ENCODE results near the gene ZIC3.
"Not testable (repeated sequence)": the region's sequence is repeated elsewhere in the genome, so short reads cannot be mapped to it uniquely, and the experiment has no call there.

Gene ZIC3

DNA sequence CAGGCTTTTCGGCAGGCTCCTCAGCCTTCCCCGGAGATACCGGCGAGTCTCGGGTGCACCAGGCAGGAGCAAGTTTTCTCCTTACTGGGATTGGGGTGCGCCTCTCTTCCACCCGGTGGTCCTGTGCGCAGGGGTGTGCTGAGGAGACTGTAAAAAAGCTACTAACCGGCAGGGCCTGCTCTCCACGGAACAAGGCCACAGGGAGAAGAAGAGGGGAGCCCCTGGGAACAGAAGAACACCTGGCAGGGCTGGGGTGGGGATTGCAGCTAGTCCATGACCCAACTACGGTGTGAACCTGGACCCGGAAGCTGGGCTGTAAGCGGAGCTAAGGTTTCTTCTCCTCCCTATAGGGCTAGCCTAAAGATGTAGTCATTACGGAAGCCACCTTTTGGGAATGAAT is 17.7 kb upstream of the ZIC3 start:
- no peak for ATAC-seq
- TF ChIP-seq ESRRG (CRISPR knock-in tag; IDR thresholded peaks at IDR 0.05) = no peak
- no peak for TF ChIP-seq CSDC2 (CRISPR knock-in tag; IDR thresholded peaks at IDR 0.05)
- no peak for TF ChIP-seq ZNF70 (CRISPR knock-in tag; IDR thresholded peaks at IDR 0.05)
- no peak for TF ChIP-seq OSR1 (CRISPR knock-in tag; IDR thresholded peaks at IDR 0.05)
- TF ChIP-seq ISL1 (CRISPR knock-in tag; IDR thresholded peaks at IDR 0.05) = no peak
- TF ChIP-seq, protein P1, sequence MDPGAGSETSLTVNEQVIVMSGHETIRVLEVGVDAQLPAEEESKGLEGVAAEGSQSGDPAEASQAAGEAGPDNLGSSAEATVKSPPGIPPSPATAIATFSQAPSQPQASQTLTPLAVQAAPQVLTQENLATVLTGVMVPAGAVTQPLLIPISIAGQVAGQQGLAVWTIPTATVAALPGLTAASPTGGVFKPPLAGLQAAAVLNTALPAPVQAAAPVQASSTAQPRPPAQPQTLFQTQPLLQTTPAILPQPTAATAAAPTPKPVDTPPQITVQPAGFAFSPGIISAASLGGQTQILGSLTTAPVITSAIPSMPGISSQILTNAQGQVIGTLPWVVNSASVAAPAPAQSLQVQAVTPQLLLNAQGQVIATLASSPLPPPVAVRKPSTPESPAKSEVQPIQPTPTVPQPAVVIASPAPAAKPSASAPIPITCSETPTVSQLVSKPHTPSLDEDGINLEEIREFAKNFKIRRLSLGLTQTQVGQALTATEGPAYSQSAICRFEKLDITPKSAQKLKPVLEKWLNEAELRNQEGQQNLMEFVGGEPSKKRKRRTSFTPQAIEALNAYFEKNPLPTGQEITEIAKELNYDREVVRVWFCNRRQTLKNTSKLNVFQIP (CRISPR knock-in tag; IDR thresholded peaks at IDR 0.05; ENCODE audit: borderline replicate concordance, low read depth) = no peak
- no peak for TF ChIP-seq ZFP3 (CRISPR knock-in tag; IDR thresholded peaks at IDR 0.05)
- no peak for TF ChIP-seq PPARA (CRISPR knock-in tag; IDR thresholded peaks at IDR 0.05; ENCODE audit: borderline replicate concordance)

DNA sequence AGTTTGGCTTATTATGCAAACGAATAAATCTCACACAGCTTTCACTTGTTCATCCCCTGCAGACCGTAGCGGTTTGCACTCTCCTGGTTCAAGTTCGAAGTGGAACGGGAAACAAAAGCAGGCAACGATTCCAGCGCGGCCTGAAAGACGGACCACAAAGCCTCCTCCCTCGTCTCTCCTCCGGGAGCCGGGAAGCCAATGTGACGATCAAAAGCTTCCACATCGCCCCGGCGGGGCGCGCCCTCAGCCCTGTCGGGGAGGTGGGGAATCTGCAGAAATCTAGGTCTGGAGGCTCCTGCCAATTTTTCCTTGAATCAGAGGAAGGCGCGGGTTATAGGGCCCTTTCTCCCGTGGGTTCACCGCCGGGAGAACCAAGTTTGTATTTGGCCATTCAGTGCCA is 16.9 kb upstream of the ZIC3 start:
- ATAC-seq = no peak
- no peak for TF ChIP-seq ZFP3 (CRISPR knock-in tag; IDR thresholded peaks at IDR 0.05)

DNA sequence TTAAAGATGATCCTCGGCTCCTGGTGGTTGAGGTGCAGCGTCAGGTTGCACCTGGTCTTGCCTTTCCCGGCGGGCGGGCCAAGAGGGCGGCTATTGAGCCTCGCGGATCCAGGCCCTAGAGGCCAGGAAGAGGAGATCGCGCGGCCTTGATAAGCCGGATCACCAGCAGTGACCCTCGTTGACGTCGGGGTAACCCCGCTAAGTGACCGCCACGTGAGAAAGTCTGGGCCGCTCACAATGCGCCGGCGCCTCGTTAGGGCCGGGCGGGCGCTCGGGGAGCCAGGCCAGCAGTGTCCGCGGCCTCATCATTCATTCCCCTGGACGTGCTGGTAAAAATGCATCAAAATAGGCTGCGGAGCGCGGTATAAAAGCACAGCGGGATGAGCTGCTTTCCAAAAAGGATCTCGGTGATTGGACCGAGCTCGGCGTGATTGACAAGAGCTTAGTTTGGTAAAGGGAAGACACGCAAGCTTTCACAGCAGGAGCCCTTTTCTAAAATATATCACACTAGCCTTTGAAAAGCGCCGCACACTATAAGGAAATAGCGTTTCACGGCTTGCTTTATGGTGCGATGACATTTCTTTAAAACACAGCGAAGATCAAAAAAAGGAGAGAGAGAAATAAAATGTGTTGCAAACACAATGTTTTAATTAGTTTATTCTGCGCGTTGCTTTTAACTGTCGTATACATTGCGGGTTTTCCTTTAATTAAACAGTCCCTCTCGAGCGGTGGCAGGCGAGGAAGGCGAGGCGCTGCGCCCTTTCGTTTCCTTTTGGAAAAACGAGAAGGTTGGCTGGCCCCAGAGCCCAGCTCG is 15.9 kb upstream of the ZIC3 start:
- ATAC-seq = no peak
- no peak for TF ChIP-seq OSR1 (CRISPR knock-in tag; IDR thresholded peaks at IDR 0.05)
- TF ChIP-seq GLIS3 (CRISPR knock-in tag; IDR thresholded peaks at IDR 0.05) = no peak
- TF ChIP-seq, protein P1 (CRISPR knock-in tag; IDR thresholded peaks at IDR 0.05; ENCODE audit: borderline replicate concordance, low read depth) = no peak
- no peak for TF ChIP-seq TOX (CRISPR knock-in tag; IDR thresholded peaks at IDR 0.05; ENCODE audit: borderline replicate concordance)
- no peak for TF ChIP-seq ZNF70 (CRISPR knock-in tag; IDR thresholded peaks at IDR 0.05)
- TF ChIP-seq ISL1 (CRISPR knock-in tag; IDR thresholded peaks at IDR 0.05) = no peak
- no peak for TF ChIP-seq CSDC2 (CRISPR knock-in tag; IDR thresholded peaks at IDR 0.05)
- TF ChIP-seq, protein P2, sequence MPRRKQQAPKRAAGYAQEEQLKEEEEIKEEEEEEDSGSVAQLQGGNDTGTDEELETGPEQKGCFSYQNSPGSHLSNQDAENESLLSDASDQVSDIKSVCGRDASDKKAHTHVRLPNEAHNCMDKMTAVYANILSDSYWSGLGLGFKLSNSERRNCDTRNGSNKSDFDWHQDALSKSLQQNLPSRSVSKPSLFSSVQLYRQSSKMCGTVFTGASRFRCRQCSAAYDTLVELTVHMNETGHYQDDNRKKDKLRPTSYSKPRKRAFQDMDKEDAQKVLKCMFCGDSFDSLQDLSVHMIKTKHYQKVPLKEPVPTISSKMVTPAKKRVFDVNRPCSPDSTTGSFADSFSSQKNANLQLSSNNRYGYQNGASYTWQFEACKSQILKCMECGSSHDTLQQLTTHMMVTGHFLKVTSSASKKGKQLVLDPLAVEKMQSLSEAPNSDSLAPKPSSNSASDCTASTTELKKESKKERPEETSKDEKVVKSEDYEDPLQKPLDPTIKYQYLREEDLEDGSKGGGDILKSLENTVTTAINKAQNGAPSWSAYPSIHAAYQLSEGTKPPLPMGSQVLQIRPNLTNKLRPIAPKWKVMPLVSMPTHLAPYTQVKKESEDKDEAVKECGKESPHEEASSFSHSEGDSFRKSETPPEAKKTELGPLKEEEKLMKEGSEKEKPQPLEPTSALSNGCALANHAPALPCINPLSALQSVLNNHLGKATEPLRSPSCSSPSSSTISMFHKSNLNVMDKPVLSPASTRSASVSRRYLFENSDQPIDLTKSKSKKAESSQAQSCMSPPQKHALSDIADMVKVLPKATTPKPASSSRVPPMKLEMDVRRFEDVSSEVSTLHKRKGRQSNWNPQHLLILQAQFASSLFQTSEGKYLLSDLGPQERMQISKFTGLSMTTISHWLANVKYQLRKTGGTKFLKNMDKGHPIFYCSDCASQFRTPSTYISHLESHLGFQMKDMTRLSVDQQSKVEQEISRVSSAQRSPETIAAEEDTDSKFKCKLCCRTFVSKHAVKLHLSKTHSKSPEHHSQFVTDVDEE (CRISPR knock-in tag; IDR thresholded peaks at IDR 0.05) = no peak
- no peak for TF ChIP-seq PPARA (CRISPR knock-in tag; IDR thresholded peaks at IDR 0.05; ENCODE audit: borderline replicate concordance)
- no peak for TF ChIP-seq ZNF8 (CRISPR knock-in tag; IDR thresholded peaks at IDR 0.05)
- TF ChIP-seq ARNTL (CRISPR knock-in tag; IDR thresholded peaks at IDR 0.05; ENCODE audit: borderline replicate concordance, low read depth) = no peak
- no peak for TF ChIP-seq SNAI2 (CRISPR knock-in tag; IDR thresholded peaks at IDR 0.05)
- TF ChIP-seq ZFP30 (CRISPR knock-in tag; IDR thresholded peaks at IDR 0.05) = no peak
- TF ChIP-seq ZC3H10 (CRISPR knock-in tag; IDR thresholded peaks at IDR 0.05) = no peak
- no peak for TF ChIP-seq ESRRG (CRISPR knock-in tag; IDR thresholded peaks at IDR 0.05)
- TF ChIP-seq ZNF565 (CRISPR knock-in tag; conservative IDR thresholded peaks at IDR 0.05; ENCODE audit: low read depth) = no peak
- TF ChIP-seq, protein P3, sequence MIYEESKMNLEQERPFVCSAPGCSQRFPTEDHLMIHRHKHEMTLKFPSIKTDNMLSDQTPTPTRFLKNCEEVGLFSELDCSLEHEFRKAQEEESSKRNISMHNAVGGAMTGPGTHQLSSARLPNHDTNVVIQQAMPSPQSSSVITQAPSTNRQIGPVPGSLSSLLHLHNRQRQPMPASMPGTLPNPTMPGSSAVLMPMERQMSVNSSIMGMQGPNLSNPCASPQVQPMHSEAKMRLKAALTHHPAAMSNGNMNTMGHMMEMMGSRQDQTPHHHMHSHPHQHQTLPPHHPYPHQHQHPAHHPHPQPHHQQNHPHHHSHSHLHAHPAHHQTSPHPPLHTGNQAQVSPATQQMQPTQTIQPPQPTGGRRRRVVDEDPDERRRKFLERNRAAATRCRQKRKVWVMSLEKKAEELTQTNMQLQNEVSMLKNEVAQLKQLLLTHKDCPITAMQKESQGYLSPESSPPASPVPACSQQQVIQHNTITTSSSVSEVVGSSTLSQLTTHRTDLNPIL (CRISPR knock-in tag; IDR thresholded peaks at IDR 0.05; ENCODE audit: low read depth) = no peak
- TF ChIP-seq TCF4 (CRISPR knock-in tag; IDR thresholded peaks at IDR 0.05; ENCODE audit: borderline replicate concordance) = no peak

DNA sequence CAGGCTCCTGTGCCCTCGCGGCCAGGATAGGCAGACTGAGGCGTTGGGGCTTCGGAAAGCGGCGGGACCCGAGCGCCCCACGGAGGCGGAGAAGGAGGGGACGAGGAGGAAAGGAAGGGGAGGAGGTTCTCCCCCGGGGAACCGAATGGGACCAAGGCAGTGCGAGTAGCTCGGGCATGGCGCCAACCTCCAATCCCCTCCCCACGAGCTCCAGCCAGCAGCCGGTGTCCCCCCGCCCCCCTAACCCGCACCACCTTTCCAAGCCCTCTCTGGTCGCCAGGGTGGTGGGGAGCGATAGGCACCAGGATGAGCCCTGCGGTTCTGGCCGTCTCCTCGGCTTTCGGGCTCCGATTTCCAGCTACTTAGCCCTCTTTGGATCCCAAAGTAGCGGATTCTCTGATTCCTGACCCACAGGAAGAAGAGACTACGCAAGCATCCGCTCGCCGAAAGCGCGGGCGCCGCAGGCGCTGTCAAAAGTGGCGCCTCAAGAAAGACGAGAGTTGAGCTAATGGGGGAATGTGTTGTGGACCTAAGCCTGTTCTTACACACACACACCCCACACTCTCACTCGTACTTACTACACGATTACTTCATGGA is 15.2 kb upstream of the ZIC3 start:
- no peak for ATAC-seq
- no peak for TF ChIP-seq ZNF565 (CRISPR knock-in tag; conservative IDR thresholded peaks at IDR 0.05; ENCODE audit: low read depth)
- TF ChIP-seq, protein P2 (CRISPR knock-in tag; IDR thresholded peaks at IDR 0.05) = no peak

DNA sequence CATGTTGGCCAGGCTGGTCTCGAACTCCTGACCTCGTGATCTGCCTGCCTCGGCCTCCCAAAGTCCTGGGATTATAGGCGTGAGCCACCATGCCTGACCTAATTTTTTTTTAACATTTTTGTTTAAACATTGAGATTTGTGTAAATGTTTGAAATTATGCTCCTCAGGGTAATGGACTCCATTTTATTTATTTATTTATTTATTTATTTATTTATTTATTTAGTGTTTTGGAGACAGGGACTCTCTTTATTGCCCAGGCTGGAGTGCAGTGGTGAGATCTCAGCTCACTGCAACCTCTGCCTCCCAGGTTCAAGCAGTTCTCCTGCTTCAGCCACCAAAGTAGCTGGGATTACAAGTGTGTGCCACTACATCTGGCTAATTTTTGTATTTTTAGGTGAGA is 13.8 kb upstream of the ZIC3 start:
- ATAC-seq = not testable (repeated sequence)

All from SK-N-SH treated with all-trans-retinoic acid at 6 μM for 48 hours (cell line).